Stimulated activated naive CD8-positive, alpha-beta T cell treated with anti-CD3 and anti-CD28 coated beads, Interleukin-15, Interleukin-2, amounts not matched to agents 100 U/mL and 50 U/mL, for 24 hours (primary cell): ENCODE data around the gene OR5H14.
"Not testable (repeated sequence)": the region's sequence is repeated elsewhere in the genome, so short reads cannot be mapped to it uniquely, and the experiment has no call there.

Experiments used
- ATAC-seq: fragments of 150-1000 bp; cut with Tn5 transposase; one replicate; pipeline ENCODE4 v1.10.0; 2021
- DNase-seq: peaks from one replicate; pipeline ENCODE4 v3.0.0; 2021

Gene OR5H14

DNA sequence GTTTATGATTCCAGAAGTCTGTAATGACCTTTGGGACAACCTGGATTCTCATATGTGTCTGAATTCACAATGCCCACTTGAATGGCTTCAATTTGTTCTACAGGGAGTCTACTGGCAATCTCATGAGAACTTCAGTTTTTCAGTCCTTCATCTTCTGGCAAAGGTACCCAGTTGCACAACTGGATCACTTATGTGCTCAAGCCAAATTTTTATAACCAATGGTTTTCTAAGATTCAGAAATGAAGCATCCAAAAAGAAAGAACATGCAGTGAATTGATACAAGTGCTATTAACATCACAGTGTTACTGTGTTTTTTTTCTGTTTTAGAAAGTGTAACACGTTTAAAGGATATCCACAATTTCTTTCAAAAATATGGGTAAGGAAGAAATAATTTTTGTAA, at the start of gene OR5H14:
OR5H14 (plus strand) TSS at position 301 of the 400 bp plus-strand sequence. CDS start 1,907 bp downstream, outside the sequence.
- ATAC-seq = no peak
- DNase-seq = no peak

DNA sequence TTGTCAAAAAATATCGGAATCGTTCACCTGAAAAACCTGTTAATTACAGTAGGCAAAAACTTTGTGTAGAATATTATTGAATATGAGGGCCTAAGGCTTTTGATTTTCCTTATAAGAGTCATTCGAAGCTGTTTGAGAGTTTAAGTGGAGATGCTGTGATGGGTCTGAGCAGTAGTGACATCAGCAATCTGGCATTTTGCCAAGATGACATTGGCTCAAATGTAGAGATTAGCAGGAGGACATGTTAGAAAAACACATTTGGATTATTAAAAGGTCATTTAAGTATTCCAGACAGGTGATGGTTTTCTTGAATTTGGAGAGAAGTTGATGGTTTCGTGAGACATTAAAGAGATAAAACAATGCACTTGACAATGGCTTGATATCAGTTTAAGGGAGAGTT, 47.4 kb upstream of the OR5H14 start:
- no peak for ATAC-seq

DNA sequence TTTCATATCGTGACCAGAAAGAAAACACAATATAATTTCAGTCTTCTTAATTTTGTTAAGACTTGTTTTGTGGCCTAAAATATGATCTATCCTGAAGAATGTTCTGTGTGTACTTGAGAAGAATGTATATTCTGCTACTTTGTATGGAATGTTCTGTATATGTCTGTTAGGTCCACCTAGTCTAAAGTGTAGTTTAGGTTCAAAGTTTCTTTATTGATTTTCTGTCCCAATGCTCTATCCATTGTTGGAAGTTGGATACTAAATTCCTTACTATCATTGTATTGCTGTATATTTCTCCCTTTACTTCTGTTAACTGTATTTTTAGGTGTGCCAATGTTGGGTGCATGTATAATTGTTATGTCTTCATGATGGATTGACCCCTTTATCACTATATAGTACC, 39.1 kb upstream of the OR5H14 start:
- ATAC-seq = no peak

More for the DNA sequence above, 47.4 kb upstream of the OR5H14 start:
- DNase-seq = no peak

DNA sequence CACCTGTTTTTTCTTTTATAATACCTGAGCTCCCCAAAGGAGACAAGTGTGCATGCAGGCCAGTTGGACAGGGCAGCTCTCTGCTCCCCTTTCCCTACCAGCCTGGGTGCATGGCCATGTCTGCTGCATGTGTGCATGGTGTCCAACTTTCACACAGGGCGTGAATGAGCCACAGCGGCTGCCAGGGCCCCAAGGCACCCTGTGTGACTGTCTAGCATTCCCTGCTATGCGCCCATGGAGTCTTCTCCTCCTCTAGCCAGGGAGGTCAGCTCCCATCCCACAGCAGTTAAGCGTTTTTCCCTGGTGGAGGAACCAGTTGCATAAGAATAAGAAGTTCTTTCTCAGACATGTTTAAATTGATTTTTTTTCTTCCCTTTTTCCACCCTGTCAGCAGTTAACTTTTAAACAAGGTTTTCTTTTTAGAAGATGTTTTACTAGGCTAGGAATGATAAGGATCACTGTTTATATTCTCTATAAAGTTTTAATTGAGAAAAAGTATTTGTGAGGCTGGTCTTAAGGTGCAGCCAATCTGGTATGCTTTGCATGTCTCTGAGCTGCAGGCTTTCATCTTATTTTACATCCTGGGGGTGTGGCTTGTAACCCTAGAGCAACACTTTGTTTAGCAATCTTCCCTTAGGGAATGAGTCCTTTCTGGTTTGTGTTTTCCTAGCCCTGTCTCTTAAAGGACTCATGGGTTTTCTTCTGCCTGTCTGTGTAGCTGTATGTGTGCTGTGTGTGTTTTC, 37.3 kb upstream of the OR5H14 start:
- DNase-seq (no peak), ATAC-seq (no peak)

More for the DNA sequence above, 39.1 kb upstream of the OR5H14 start:
- DNase-seq = no peak

DNA sequence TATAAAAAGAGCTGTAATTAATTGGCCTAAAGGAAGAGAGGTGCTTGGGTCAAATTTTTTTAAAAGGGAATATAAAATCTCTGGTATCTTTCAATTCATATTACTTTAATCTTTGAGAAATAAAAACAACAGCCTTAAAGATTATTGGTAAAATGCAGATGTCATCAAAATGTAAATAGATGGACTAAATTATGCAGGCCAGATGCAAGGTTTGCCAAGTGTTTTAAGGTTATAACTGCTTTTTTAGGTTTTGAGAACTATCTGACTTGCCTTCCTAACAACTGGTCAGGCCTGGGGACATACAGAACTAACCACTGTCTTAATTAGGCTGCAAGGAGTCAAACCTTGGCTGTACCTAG, 36.8 kb upstream of the OR5H14 start:
- DNase-seq = no peak
- no peak for ATAC-seq

DNA sequence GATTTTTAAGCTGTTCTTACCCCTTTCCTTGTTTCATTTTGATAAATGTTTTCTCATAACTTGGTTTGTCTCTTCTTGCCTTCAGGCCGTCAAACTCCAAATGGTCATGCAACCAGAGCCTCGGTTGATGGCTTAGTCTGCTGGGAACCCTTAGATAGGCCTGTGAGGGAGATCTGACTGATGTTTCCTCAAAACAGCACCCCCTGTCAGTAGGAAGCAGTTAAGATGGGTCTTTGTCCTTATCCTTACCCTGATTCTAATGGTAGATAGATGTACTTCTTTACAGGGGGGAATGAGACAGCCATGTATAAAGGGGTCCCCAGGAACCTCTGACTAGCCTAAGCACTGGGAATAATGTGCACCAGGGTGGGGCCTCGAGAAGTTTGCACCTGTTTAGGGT, 33.0 kb upstream of the OR5H14 start:
- ATAC-seq = no peak
- no peak for DNase-seq

DNA sequence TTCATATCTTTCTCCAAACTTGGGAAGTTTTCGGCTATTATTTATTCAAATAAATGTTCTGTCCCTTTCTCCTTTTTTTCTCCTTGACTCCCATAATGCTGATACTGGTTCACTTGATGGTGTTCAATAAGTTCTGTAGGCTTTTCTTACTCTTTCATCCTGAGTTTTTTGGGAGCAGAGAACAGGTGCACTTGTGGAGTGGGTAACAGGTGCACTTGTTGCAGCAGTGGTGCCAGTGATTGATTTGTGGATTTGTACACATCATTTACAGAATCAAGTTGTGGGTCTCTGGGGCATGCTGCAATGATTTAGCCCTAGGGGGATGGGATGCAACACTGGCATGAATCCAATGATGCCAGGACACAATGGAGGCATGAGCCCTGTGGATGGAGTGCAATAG, 31.6 kb upstream of the OR5H14 start:
- ATAC-seq (no peak), DNase-seq (no peak)

DNA sequence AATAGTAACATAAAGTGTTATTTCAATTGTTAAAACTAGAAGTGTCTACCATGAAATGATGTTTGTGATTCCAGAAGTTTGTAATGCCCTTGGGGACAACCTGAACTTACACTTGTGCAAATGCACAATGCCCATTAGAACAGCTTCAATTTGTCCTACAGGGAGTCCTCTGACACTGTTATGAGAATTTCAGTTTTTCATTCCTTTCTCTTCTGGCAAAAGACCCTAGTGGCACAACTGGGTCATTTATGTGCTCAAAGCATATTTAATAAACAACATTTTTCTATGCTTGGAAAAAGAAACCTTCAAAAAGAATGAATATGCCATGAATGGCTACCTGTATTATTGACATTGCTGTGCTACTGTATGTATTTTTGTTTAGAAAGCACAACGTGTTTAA, 16.9 kb upstream of the OR5H14 start, which contains the start of gene OR5H1:
OR5H1 (plus strand) TSS at position 301 of the 400 bp plus-strand sequence. CDS start 1,977 bp downstream, outside the sequence.
- ATAC-seq (no peak), DNase-seq (no peak)

DNA sequence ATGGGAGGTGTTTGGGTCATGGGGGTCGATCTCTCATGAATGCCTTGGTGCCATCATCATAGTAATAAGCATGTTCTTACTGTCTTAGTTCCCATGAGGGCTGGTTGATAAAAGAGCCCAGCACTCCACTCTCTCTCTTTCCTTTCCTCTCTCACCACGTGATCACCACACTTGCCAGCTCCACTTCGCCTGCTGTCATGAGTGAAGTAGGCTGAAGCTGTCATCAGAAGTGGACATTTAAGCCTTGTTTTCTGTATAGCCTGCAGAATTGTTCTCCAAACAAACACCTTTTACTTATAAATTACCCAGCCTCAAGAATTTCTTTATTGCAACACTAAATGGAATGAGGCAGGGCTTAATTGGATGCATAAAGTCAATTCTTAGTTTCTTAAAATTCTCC, 10.6 kb upstream of the OR5H14 start:
- no peak for ATAC-seq

DNA sequence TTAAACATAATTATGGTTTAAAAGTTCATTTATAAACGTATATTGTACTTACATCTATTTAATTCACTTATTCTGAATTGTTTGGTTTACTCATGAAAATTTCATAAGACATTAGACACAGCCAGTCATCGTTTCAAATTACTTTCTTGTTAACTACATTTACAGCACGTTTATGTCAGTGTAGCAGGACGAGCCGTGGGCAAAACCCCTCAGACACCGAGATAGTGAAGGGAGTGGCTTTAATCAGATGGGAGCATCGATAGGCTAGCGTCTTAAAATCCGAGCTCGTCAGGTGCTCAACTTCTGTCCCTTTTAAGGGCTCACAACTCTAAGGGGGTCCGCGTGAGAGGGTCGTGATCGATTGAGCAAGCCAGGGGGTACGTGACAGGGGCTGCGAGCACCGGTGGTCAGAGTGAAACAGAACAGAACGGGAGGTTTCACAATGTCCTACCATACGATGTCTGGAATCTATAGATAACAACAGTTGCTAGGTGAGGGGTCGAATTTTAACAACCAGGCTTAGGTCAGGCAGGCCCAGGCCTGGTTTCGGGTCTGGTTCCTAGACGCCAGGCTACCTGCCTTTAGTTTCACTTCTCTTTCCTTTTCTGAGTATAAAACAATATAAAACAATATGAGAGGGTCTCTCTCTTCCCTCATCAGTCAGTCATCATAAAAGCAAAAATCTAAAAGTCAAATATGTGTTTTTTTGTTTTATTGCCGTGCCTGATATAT, 9.3 kb upstream of the OR5H14 start:
- DNase-seq, ATAC-seq: not testable (repeated sequence)

More for the DNA sequence above, 10.6 kb upstream of the OR5H14 start:
- no peak for DNase-seq

DNA sequence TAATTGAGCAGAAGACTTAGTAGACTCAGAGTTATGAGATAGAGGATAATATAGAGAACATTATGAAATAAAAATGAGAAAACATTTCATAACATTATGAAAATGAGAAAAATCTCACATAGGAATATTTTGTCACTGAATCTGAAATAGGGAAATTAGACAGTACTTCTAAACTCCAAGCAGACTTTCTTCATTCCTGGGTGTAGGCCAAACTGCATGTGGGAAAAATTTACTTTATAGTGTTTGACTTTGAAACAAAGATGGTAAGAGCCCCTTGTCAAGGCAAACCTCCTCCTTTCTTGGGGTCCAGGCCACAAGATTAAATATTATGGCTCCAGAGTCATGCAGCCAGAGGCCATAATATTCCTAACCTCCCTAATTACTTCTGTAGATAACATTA, 6.7 kb upstream of the OR5H14 start:
- ATAC-seq = no peak
- DNase-seq = no peak

DNA sequence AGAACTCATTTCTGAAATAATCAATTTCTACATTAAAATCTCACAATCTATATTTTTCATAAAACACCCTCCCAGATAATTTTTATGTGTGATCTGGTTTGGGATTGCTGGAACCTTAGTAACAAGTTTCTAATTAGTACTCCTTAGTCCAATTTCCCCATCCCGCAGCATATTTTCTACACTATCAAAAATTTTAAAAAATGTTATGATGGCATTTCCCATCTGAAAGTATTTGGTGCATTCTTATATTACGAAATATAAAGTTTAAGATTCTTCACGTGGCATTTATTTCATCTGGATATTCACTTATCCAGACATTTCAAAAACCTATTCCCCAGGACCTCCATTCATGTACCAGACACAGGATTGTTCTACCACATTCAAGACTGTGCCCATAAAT, 1.5 kb downstream of the OR5H14 start:
- ATAC-seq (no peak), DNase-seq (no peak)

DNA sequence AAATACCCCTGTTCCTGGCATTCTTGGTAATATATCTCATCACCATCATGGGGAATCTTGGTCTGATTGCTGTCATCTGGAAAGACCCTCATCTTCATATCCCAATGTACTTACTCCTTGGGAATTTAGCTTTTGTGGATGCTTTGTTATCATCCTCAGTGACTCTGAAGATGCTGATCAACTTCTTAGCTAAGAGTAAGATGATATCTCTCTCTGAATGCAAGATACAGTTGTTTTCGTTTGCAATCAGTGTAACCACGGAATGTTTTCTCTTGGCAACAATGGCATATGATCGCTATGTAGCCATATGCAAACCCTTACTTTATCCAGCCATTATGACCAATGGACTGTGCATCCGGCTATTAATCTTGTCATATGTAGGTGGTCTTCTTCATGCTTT, 2.2 kb downstream of the OR5H14 start:
- ATAC-seq, DNase-seq: not testable (repeated sequence)

DNA sequence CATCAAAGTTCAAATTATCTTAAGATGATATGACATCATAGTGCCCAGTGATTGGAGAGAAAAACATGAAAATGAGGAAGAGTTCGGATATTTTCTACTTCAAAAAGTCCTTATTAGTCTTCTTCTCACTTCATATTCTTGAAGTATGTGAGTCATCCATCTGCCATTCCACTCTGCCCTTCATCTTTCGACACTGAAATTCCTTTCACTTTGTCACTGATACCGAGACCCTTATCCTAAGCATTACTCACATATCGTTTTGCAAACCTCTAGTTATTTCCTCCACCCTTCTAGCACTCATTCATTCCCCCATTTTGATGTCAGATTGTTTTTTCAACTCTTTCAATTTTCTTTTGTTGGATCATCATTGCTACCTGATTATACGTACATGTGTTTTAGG, 4.0 kb downstream of the OR5H14 start:
- no peak for ATAC-seq
- no peak for DNase-seq

DNA sequence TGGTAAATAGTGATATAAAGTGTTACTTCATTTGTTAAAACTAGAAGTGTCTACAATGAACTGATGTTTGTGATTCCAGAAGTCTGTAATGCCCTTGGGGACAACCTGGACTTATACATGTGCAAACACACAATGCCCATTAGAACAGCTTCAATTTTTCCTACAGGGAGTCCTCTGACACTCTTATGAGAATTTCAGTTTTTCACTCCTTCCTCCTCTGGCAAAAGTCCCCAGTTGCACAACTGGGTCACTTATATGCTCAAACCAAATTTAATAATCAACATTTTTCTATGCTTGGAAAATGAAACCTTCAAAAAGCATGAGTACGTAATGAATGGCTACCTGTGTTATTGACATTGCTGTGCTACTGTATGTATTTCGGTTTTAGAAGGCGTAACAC, 19.1 kb downstream of the OR5H14 start, which contains the start of gene OR5H15:
OR5H15 (plus strand) TSS at position 301 of the 400 bp plus-strand sequence. CDS start 2,004 bp downstream, outside the sequence.
- DNase-seq (no peak), ATAC-seq (no peak)

DNA sequence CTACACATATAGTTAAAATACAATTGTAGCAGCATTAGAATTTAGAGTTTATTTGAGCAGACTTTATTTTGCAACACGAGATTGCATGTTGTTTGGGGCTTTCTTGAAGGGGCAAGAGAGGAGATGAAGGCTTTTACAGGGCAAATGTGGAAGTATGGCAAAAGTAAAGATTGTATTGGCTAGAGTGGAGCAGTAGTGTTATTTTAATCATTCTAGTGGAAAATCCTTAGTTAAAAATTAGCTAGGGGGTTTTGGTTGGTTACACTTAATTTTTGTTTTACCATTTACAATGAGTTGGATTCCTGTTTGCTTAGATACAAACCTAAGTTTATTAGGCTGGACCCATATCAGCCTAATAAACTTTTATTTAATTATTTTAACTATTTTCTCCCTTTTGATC, 23.8 kb downstream of the OR5H14 start:
- ATAC-seq (no peak), DNase-seq (no peak)

DNA sequence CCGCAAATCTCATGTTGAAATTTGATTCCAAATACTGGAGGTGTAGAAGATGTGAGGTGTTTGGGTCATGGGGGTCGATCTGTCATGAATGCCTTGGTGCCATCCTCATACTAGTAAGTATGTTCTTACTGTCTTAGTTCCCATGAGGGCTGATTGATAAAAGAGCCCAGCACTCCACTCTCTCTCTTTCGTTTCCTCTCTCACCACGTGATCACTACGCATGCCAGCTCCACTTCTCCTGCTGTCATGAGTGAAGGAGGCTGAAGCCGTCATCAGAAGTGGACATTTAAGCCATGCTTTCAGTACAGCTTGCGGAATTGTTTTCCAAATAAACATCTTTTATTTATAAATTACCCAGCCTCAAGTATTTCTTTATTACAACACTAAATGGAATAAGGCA, 25.3 kb downstream of the OR5H14 start:
- ATAC-seq (no peak), DNase-seq (no peak)

DNA sequence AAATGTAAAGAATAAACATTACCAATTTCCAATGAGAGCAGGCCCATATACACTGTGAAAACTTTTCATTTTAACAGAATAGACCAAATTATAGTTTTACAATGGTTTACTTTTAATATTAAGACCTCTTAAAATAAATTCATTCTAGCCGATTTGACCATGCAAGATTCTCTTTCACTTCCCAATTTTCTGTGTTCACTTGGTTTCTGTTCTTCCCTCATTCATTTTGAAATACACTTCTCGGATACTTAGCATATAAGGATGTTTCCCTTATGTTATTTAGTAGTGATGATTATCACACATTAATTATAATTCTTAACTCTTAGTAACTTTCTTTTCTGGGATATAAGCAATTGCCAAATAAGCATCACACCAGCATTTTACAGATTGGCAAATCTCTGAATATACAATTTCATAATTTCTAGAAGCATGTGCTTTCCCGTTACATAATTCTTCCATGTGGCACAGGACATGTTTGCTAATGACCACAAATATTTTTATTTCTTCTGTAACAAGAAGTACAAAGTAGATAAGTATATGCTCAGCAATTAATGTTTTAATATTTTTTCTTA, 33.1 kb downstream of the OR5H14 start:
- DNase-seq (no peak), ATAC-seq (no peak)

DNA sequence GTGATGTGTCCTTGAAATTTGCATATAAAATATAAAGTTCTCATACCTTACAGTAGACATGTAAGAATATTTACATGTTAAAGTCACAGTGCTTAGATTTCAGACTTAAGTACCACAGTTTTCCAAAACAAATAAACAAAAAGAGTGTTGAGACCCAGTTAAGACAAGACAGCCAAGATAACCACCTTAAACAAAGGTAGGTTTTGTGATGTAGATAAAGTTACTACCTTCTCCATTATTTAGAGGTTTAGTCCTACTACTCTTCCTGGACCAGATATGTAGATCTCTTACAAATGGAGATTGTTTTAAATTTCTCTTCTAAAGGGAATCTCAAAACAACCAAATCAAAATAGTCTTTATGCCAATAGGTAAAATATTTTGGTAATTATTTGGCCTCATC, 34.9 kb downstream of the OR5H14 start:
- ATAC-seq = no peak
- no peak for DNase-seq

DNA sequence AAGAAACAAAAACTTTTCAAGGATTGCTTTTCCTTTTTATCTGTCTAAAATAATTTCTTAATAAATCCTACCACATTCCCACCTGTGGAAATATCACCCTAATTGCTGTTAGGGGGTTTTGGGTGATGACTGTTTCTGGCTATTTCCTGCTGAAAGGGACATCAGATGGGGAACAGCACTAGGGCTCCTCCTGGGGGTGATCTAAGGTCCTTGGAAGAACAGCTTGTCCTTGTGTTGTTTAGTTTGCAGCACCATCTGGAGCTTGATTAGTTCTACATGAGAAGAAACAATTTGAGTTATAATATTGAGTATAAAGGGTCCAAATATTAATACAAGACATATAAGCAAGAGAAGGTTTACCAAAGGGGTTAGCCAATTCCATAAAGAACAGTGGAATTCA, 37.9 kb downstream of the OR5H14 start:
- no peak for DNase-seq
- ATAC-seq = no peak

DNA sequence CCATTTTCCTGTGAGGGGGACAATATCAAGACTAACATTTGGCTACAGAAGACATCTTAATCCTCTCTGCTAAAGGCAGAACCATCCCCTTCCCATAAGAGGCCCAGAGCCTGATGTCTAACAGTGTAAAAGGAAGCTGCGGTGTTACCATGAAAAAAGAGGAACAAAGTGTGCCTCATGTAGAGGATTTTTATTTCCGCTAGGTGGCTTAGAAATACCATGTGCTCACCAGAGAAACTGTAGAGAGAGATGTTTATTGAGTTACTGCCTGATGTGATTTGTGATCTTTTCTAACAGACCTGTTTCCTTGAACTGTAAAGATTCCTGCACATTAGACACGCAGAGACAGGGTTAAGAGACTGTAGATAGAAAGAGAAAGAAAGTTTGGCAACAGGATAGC, 41.3 kb downstream of the OR5H14 start:
- ATAC-seq = no peak

DNA sequence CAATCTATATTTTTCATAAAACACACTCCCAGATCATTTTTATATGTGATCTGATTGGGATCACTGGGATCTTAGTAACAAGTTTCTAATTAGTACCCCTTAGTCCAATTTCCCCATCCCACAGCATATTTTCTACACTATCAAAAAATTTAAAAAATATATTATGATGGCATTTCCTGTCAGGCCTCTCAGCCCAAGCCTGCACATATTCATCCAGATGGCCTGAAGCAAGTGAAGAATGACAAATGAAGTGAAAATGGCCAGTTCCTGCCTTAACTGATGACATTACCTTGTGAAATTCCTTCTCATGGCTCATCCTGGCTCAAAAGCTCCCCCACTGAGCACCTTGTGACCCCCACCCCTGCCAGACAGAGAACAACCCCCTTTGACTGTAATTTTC, 43.6 kb downstream of the OR5H14 start:
- DNase-seq, ATAC-seq: not testable (repeated sequence)

More for the DNA sequence above, 41.3 kb downstream of the OR5H14 start:
- no peak for DNase-seq

DNA sequence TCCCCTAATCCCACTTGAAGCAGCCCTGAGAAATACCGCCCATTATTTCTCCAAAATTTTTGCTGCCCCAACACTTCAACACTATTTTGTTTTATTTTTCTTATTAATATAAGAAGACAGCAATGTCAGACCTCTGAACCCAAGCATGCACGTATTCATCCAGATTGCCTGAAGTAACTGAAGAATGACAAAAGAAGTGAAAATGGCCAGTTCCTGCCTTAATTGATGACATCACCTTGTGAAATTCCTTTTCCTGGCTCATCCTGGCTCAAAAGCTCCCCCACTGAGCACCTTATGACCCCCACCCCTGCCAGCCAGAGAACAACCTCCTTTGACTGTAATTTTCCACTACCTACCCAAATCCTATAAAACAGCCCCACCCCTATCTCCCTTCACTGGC, 49.0 kb downstream of the OR5H14 start:
- not testable (repeated sequence) for ATAC-seq, DNase-seq
